OCI-LY7 (cell line): ENCODE data around the gene MAP3K21. TPM values are rescaled to one million over a fixed set of nuclear protein-coding genes. Genes with fewer than 3 reads are reported as not detected.

Source experiments
- BruUV-seq: library from RNA; stranded (reverse); fragments of 400-500 nt; replicated peaks from 2 replicates; lab custom pipeline; 2021; lab: Mats Ljungman, UMichigan
- CTCF ChIA-PET: fragments of 300-600 bp; sonication (Branson Sonifier 250); formaldehyde crosslinking; loops from one replicate; lab custom pipeline; 2022; ENCODE audit warnings: antibody characterized with exemption; ENCODE audit not compliant: unreplicated experiment; lab: Charles Lee
- POLR2A ChIA-PET: fragments of 300-600 bp; sonication (Branson Sonifier 250); formaldehyde crosslinking; loops from one replicate; lab custom pipeline; 2022; ENCODE audit warnings: antibody characterized with exemption; lab: Charles Lee
- DNase-seq: peaks from one replicate; pipeline ENCODE4 v3.0.0-alpha.2; 2015; ENCODE audit warnings: low spot score
- H2AFZ ChIP-seq: fragments of 200-600 bp; sonication (generic), shearing (Covaris generic); 2 replicates; pipeline ENCODE4 v1.6.1; 2014; ENCODE audit warnings: mild to moderate bottlenecking, antibody characterized with exemption, low read length, moderate library complexity
- H3K27ac ChIP-seq: fragments of 200-600 bp; sonication (generic); 2 replicates; pipeline ENCODE4 v1.5.1; 2014; ENCODE audit warnings: mixed run types, low read depth, mild to moderate bottlenecking, moderate library complexity, low read length, inconsistent platforms; ENCODE audit not compliant: poor library complexity, severe bottlenecking
- H3K36me3 ChIP-seq: fragments of 200-600 bp; sonication (generic); 2 replicates; pipeline ENCODE4 v1.6.1; 2014; ENCODE audit warnings: mild to moderate bottlenecking, antibody characterized with exemption, low read length, moderate library complexity, mixed read lengths; ENCODE audit not compliant: insufficient read depth
- H3K4me1 ChIP-seq: fragments of 200-600 bp; sonication (generic); 2 replicates; pipeline ENCODE4 v1.5.1; 2014; ENCODE audit warnings: mild to moderate bottlenecking, low read length; ENCODE audit not compliant: insufficient read depth, poor library complexity, severe bottlenecking
- H3K4me2 ChIP-seq: fragments of 200-600 bp; sonication (generic); 2 replicates; pipeline ENCODE4 v1.6.1; 2014; ENCODE audit warnings: mild to moderate bottlenecking, low read length
- H3K4me3 ChIP-seq: fragments of 200-600 bp; sonication (generic); 2 replicates; pipeline ENCODE4 v1.5.1; 2014; ENCODE audit warnings: mild to moderate bottlenecking, low read depth, low read length; ENCODE audit not compliant: poor library complexity, severe bottlenecking
- H3K79me2 ChIP-seq: fragments of 200-600 bp; sonication (generic); 2 replicates; pipeline ENCODE4 v1.6.1; 2016; ENCODE audit warnings: low read depth, mild to moderate bottlenecking, low read length, moderate library complexity, mixed read lengths; ENCODE audit not compliant: insufficient read depth
- H3K9me2 ChIP-seq: fragments of 200-600 bp; sonication (generic); 2 replicates; pipeline ENCODE4 v1.6.1; 2016; ENCODE audit warnings: mild to moderate bottlenecking, low read length, mixed read lengths; ENCODE audit not compliant: insufficient read depth
- H3K9me3 ChIP-seq: fragments of 200-600 bp; sonication (generic); 2 replicates; pipeline ENCODE4 v1.6.1; 2014; ENCODE audit warnings: mild to moderate bottlenecking, mixed run types, low read length, mixed read lengths
- H4K20me1 ChIP-seq: fragments of 200-600 bp; sonication (generic); 2 replicates; pipeline ENCODE4 v1.6.1; 2014; ENCODE audit warnings: mild to moderate bottlenecking, antibody characterized with exemption, low read length, moderate library complexity, mixed read lengths; ENCODE audit not compliant: insufficient read depth
- CTCF ChIP-seq: fragments of 200-600 bp; sonication (generic); conservative IDR thresholded peaks from 2 replicates; pipeline ENCODE4 v1.5.1; 2014; ENCODE audit warnings: mild to moderate bottlenecking, antibody characterized with exemption, low read length, moderate library complexity, mixed read lengths
- EZH2phosphoT487 ChIP-seq: fragments of 200-600 bp; sonication (generic); IDR thresholded peaks from 2 replicates; pipeline ENCODE4 v1.6.1; 2018; ENCODE audit warnings: low read depth, borderline replicate concordance, mild to moderate bottlenecking, mixed run types, antibody characterized with exemption, low read length, moderate library complexity, mixed read lengths
- intact Hi-C: fragments of 100-400 bp; cut with micrococcal nuclease; formaldehyde crosslinking; loops from one replicate; pipeline ENCODE4 v1.10.0; 2022; ENCODE audit not compliant: unreplicated experiment
- total RNA-seq, 2 experiments: library from RNA; depleted of rRNA in 1 of 2; stranded (reverse); fragments of >200 nt in 1 of 2; shearing (Covaris generic) in 1 of 2; gene quantifications; 2 replicates each; pipeline ENCODE4 v1.2.3, GENCODE V29; 2014 to 2022

MAP3K21 gene
- total RNA-seq, 2 experiments from 2014 or later = 1.3 to 1.8 TPM

GRCh38 chr1:233319272-233319671, 8.3 kb upstream of the MAP3K21 start:
- Histone ChIP-seq H3K79me2 (no peaks in the 10 kb centered on the region), H3K9me2 (no peaks in the 10 kb centered on the region), H3K36me3 (no peaks in the 10 kb centered on the region), H3K4me3 (no peak overlapping the region), H3K4me2 (peak overlapping the region; percentile 17; the same call in 1 of the 2 replicates), H3K9me3 (no peaks in the 10 kb centered on the region), H3K27ac (no peak overlapping the region), H2AFZ (peak overlapping the region; percentile 17; the same call in 1 of the 2 replicates), H4K20me1 (no peaks in the 10 kb centered on the region), H3K4me1 (peaks cover 7% of the 10 kb centered on the region)
- intact Hi-C loops = no loop called here
- TF ChIP-seq EZH2phosphoT487 (no peak), CTCF (no peak)
- POLR2A ChIA-PET = no interaction called here
- CTCF ChIA-PET = no interaction called here
- BruUV-seq = no TSS peak
- peak; percentile 38 for DNase-seq

GRCh38 chr1:233320023-233320422, 7.5 kb upstream of the MAP3K21 start:
- Histone ChIP-seq H3K9me2 (no peaks in the 10 kb centered on the region), H3K4me2 (no peak overlapping the region), H3K9me3 (no peaks in the 10 kb centered on the region), H2AFZ (no peak overlapping the region), H3K27ac (no peak overlapping the region), H3K36me3 (no peaks in the 10 kb centered on the region), H3K4me3 (no peak overlapping the region), H3K79me2 (no peaks in the 10 kb centered on the region), H3K4me1 (peaks cover 7% of the 10 kb centered on the region), H4K20me1 (no peaks in the 10 kb centered on the region)
- DNase-seq = no peak
- no TSS peak for BruUV-seq
- TF ChIP-seq CTCF (no peak), EZH2phosphoT487 (no peak)
- POLR2A ChIA-PET = interaction anchor here (1.0 kb wide), 1 partner anchor 10 kb away, joined by 3 read pairs; no protein-coding TSS in a partner anchor
- intact Hi-C loops = no loop called here
- CTCF ChIA-PET = no interaction called here

GRCh38 chr1:233323718-233324117, 3.8 kb upstream of the MAP3K21 start:
- H3K79me2 ChIP-seq = no peaks in the 10 kb centered on the region
- H3K36me3 ChIP-seq = no peaks in the 10 kb centered on the region
- no peak for DNase-seq
- ChIA-PET POLR2A (interaction anchor here (0.7 to 1.0 kb wide), 4 partner anchors 9 to 1043 kb away, joined by 3 to 6 read pairs (median 3); no protein-coding TSS in a partner anchor), CTCF (no interaction called here)
- H3K27ac ChIP-seq = no peak overlapping the region
- BruUV-seq = no TSS peak
- peaks cover 18% of the 10 kb centered on the region for H3K4me1 ChIP-seq
- H4K20me1 ChIP-seq = no peaks in the 10 kb centered on the region
- no peak overlapping the region for H2AFZ ChIP-seq
- no peak overlapping the region for H3K4me2 ChIP-seq
- TF ChIP-seq CTCF (no peak), EZH2phosphoT487 (no peak)
- no peaks in the 10 kb centered on the region for H3K9me3 ChIP-seq
- no peaks in the 10 kb centered on the region for H3K9me2 ChIP-seq
- intact Hi-C loops = no loop called here
- no peak overlapping the region for H3K4me3 ChIP-seq
